HT-29 (cell line): ENCODE measurements around the gene UBE3D. TPM values are rescaled to one million over a fixed set of nuclear protein-coding genes. Genes with fewer than 3 reads are reported as not detected.
"Not testable (repeated sequence)": the region's sequence is repeated elsewhere in the genome, so short reads cannot be mapped to it uniquely, and the experiment has no call there.

Experiments used
- DNase-seq: peaks from one replicate; pipeline ENCODE4 v3.0.0-alpha.2; 2015; ENCODE audit warnings: low spot score
- total RNA-seq: library from RNA; depleted of rRNA; stranded (reverse); fragments of >200 nt; shearing (Covaris generic); gene quantifications from 2 replicates; pipeline ENCODE4 v1.2.3, GENCODE V29; 2014

The UBE3D gene
- total RNA-seq, 1 experiment from 2014 or later, result 5.9 TPM

- no peak for DNase-seq
Measured at GRCh38 chr6:82978362-82978945, 87.2 kb downstream of the UBE3D start.

GRCh38 chr6:82976179-82976578 lies 89.5 kb downstream of the UBE3D start:
- no peak for DNase-seq

- DNase-seq, result no peak
Measured at GRCh38 chr6:82971877-82972460, 93.7 kb downstream of the UBE3D start.

DNA sequence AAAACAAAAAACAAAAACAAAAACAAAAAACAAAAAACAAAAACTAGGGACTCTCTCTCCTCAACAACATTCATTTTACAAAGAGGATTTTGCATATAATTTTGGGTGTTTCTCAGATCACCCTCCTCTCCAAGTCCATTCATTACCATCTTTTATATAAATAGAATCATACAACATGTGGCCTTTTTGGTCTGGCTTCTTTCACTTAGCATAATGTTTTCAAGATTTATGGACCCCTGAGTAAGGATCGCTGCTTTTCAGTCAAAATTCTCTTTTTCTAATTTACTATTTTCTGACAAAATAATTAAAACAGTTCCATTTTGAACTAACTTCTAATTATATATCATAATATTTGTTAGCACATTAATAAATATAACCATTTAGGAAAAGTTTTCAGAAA lies 94.8 kb downstream of the UBE3D start:
- no peak for DNase-seq

DNA sequence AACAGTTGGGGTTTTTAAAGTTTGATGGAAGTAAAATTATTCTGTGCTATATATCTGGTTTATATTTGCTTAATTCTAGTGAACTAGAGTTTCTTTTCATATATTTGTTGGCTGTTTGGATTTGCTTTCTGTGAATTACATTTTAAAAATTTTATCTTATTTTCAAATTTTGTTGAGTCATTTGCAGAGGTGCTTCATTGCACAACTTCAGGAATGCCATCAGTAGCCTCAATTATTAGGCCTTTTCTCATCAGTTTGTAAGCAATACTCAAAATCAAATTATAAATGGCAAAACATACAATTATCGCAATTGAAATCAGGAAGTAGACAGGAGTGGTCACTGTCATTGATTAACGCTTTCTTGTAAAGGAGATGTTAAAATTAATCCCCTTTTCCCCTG lies 96.9 kb downstream of the UBE3D start:
- no peak for DNase-seq

DNA sequence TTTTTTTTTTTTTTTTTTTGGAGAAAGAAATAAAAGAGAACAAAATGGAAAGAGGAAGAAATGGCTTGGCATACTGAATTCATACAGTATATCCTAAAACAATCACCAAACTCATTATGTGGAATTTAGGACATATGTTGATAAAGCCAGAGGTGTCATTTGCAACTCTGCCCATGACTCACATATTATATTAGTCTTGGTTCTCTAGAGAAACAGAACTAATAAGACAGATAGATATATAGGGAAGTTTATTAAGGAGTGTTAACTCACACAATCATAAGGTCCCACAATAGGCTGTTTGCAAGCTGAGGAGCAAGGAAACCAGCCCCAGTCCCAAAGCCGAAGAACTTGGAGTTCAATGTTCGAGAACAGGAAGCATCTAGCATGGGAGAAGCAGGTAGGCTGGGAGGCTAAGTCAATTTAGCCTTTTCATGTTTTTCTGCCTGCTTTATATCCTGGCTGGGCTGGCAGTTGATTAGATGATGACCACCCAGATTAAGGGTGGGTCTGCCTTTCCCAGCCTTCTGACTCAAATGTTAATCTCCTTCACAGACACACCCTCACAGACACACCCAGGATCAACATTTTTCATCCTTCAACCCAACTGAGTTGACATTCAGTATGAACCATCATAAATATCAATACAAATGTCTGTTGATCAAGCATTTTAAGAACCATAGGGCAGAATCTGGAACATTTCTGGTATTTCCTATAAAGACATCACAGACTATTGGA lies 102.3 kb downstream of the UBE3D start:
- no peak for DNase-seq

- no peak for DNase-seq
Measured at GRCh38 chr6:82959385-82959941, 106.2 kb downstream of the UBE3D start.

- no peak for DNase-seq
Measured at GRCh38 chr6:82958551-82958950, 107.1 kb downstream of the UBE3D start.

DNA sequence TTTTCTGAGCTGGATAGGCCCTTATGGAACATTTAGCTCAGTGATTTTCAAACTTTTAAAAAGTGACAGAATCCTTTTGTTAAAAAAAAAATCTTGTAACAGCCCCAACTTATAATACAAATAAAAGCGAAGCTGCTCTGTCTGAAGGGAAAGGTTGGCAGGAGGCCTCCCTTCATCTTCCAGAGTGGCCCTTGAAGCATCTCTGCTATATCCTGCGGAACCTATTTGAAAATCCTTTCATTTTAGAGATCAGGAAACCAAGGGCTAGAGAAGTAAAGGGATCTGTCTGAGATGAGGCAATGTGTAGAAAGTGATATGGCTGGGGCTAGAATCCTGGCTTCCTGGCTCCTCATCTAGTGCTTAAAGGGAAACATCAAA lies 107.8 kb downstream of the UBE3D start:
- DNase-seq, result no peak

DNA sequence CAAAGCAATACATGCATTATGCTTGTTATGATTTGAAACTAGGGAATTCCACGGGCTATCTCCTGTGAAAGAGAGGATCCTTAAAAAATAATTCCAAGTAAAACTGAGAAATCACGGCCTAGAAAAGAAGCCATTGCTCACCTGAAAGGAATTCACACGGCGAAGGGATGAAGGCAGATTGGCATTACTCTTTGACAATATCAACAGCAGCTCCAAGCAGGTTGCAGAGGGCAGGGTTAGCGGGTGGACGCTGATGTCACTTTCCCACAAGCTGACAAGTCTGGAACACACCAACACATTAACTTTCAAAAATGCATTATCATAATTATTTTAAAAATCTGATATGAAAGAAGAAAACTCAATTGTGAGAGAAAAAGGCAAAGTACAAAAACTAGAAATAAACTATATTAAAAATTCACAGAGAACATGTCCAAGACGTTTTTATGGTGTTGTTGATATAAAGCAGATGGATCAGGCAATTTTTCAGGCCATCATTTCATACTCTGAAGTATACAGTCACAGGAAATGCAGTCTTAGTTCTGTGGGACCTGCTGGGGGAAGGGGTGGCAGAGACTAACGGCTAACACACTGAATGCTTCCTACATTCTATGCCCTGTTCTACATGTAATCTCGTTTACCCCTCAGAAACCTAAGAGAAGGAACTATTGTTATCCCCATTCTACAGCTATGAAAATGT lies 108.3 kb downstream of the UBE3D start:
- DNase-seq, result no peak

DNA sequence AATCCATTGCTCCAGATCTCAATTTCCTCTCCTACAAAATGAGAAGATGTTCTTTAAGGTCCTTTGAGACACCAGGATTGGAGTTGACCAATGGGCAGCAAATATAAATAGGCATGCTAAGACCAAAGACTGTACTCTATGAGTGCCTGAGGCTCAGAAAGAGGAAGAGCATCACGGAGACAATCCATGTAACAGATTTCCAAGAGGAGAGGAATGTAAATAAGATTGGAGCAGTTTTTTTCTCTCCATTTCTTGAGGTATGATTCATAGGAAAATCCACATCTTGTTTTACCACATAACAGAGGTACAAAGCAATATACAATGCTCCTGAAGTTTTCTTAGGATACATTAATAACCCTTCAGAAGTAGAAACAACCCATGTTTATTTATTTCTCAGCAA lies 109.8 kb downstream of the UBE3D start:
- no peak for DNase-seq

GRCh38 chr6:82954937-82955577 lies 110.6 kb downstream of the UBE3D start:
- no peak for DNase-seq

DNA sequence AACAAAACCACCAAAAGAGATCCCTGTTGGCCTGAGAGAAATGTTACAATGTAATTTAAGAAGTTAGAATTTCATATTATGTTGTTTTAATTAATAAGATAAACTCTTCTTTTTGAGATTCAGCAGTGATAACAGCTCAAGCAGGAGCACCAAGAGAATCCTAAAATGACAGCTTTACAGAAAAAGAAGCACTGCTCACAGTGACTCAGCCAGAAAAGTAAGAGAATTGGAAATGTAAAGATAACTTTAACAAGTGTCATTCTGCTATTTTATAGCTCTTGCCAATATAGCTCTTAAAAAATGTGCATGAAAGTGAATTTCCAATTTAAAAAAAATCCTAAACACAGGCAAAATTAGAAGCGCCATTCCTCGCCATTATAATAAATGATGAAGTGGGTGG lies 111.3 kb downstream of the UBE3D start:
- DNase-seq, result no peak

- DNase-seq, result no peak
Measured at GRCh38 chr6:82953871-82954270, 111.8 kb downstream of the UBE3D start.

DNA sequence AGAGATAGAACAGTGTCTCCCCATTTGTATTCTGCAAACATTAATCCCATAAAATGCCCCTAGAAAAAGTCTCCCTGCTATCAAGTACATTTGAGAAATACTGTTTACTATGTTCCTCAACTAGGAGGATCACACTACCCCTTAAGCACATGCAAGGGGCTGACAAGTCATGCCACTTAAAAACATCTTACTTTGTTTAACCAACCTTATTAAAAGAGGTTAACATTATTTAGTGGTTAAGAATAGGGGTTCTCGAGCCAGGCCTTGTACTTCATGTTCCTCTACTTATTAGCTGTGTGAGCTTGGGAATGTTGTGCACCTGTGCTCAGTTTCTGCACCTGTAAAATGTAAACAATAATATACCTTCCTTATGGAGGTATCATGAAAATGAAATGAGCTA lies 113.7 kb downstream of the UBE3D start:
- no peak for DNase-seq

DNA sequence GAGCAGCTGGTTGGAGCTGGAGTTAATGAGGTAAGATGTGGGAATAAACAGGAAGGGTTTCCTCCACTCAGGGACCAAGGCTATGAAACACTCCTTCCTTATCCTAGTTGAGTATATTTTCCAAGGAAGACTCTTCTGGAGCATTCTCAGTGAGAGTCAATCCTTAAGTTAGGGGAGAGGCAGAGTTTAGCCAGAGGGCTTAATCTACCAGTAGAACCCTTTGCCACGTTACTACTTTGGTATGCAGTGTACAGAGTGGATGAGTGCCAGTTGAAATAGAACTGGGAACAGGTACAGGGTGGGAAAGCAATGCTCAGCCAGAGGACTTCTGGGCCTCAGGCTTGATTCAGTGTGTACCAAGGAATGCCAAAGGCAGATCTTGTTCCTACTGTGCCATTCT lies 114.3 kb downstream of the UBE3D start:
- no peak for DNase-seq

GRCh38 chr6:82930915-82931314 lies 134.7 kb downstream of the UBE3D start:
- not testable (repeated sequence) for DNase-seq

- DNase-seq, result no peak
Measured at GRCh38 chr6:82924799-82925535, 140.7 kb downstream of the UBE3D start.

DNA sequence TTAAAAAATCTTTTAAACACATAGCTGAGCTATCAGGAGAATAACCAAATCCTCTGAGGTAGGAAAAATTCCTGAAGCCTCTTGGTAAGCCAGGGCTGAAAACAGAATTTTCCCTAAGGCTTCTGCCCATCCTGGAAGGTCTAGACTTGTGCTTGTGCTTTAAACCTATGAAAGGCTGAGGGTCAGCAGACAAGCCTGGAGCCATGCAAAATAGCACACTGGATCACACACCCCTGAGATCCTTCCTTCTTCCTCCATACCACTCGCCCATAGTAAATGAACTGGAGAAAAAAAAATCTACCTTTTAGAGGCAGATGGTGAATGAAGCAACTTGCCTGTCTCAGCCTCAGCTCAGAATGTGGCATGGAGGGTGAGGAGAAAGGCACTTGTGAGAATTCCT lies 144.4 kb downstream of the UBE3D start:
- DNase-seq, result no peak

DNA sequence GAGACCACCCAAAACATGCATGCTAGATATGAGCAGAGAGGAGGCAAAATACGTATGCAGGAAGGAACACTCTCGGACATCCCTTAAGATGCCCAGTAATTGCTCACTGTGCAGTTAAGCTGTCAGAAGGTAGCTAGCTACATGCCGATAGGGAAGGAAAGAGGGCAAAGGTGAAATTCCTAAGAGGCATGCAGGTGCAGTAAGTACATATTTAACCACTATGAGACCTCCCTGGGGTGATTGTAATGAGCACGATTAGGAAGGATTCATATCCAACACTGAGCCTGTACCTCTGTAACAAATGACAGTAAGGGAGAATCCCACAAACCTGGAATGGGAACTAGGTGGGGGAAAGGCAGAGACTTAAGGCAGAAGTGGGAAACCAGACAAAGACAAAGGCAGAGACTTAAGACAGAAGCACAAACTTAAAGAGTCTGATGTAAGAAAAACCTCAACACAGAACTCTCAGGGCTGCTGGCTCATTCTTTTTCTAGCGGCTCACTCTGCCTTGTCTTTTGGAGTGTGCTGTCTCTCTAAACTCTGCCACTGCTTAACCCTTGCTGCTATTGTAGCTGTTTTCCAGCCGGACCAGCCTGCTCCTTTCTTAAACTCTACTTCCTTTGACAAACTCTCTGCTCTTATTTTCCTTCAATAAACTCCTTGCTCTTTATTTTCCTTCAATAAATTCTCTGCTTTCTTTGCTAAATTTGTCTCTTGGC lies 148.1 kb downstream of the UBE3D start:
- peak; percentile 52 for DNase-seq
